HEK293 (cell line): ENCODE measurements around the gene CCDC170.

Experiments
- CTCF ChIA-PET: fragments of 350-600 bp; formaldehyde crosslinking; extraction: SDS; loops from one replicate; lab custom pipeline; 2021; ENCODE audit warnings: antibody characterized with exemption; lab: Yijun Ruan, JAX
- POLR2A ChIA-PET: fragments of 300-600 bp; formaldehyde crosslinking; extraction: SDS; loops from one replicate; lab custom pipeline; 2020; ENCODE audit warnings: antibody characterized with exemption, inconsistent platforms; lab: Yijun Ruan, JAX
- H3K27ac ChIP-seq: fragments of 200-500 bp; sonication (Bioruptor generic); 2 replicates; pipeline ENCODE4 v1.5.1; 2014; ENCODE audit warnings: low read depth, low read length, control low read depth, inconsistent platforms; ENCODE audit errors: extremely low read depth
- H3K36me3 ChIP-seq, 2 experiments: fragments of 200-500 bp in 1 of 2; sonication (Bioruptor generic) in 1 of 2; 1 replicate in 1 of 2; 2 replicates in 1 of 2; pipeline ENCODE4 v1.5.1; 2014 to 2017; ENCODE audit warnings: inconsistent platforms in 2 of 2, low read length in 2 of 2; ENCODE audit not compliant: control insufficient read depth in 2 of 2, insufficient read depth in 1 of 2
- H3K4me1 ChIP-seq: fragments of 200-500 bp; sonication (Bioruptor generic); 2 replicates; pipeline ENCODE4 v1.5.1; 2014; ENCODE audit warnings: mild to moderate bottlenecking, low read length, inconsistent platforms; ENCODE audit not compliant: control insufficient read depth, insufficient read depth
- H3K4me3 ChIP-seq: 2 replicates; pipeline ENCODE4 v1.5.1; 2011; ENCODE audit warnings: low read depth, mild to moderate bottlenecking, control low read depth, low read length, moderate library complexity
- H3K9me3 ChIP-seq: fragments of 200-500 bp; sonication (Bioruptor generic); 2 replicates; pipeline ENCODE4 v1.5.1; 2014; ENCODE audit warnings: low read depth, low read length, inconsistent platforms; ENCODE audit not compliant: control insufficient read depth, insufficient read depth
- GLIS1 ChIP-seq: fragments of 450-650 bp; formaldehyde crosslinking; IDR thresholded peaks from 2 replicates; pipeline ENCODE4 v1.5.1; 2016; ENCODE audit warnings: missing biosample characterization, missing genetic modification characterization
- MZF1 ChIP-seq: fragments of 450-650 bp; formaldehyde crosslinking; IDR thresholded peaks from 2 replicates; pipeline ENCODE4 v1.5.1; 2017; ENCODE audit warnings: missing biosample characterization, missing genetic modification characterization, borderline replicate concordance
- REST ChIP-seq: fragments of 450-650 bp; formaldehyde crosslinking; IDR thresholded peaks from 2 replicates; pipeline ENCODE4 v1.5.1; 2016; ENCODE audit warnings: missing biosample characterization, missing genetic modification characterization
- SCRT1 ChIP-seq: fragments of 450-650 bp; formaldehyde crosslinking; IDR thresholded peaks from 2 replicates; pipeline ENCODE4 v1.5.1; 2016; ENCODE audit warnings: missing biosample characterization, missing genetic modification characterization, borderline replicate concordance
- SCRT2 ChIP-seq: fragments of 450-650 bp; formaldehyde crosslinking; IDR thresholded peaks from 2 replicates; pipeline ENCODE4 v1.5.1; 2016; ENCODE audit warnings: missing biosample characterization, missing genetic modification characterization
- SETDB1 ChIP-seq: IDR thresholded peaks from one replicate; pipeline ENCODE4 v1.6.1; 2017; ENCODE audit warnings: mild to moderate bottlenecking, low read length, moderate library complexity, mixed read lengths; ENCODE audit not compliant: insufficient read length
- TRIM28 ChIP-seq: IDR thresholded peaks from 2 replicates; pipeline ENCODE4 v1.6.1; 2011; ENCODE audit warnings: low read length, control low read depth, borderline replicate concordance
- YY1 ChIP-seq: fragments of 450-650 bp; formaldehyde crosslinking; IDR thresholded peaks from 2 replicates; pipeline ENCODE4 v1.5.1; 2018; ENCODE audit warnings: missing biosample characterization, missing genetic modification characterization
- ZBTB26 ChIP-seq: fragments of 450-650 bp; formaldehyde crosslinking; optimal IDR thresholded peaks from 2 replicates; pipeline ENCODE3; 2016; ENCODE audit warnings: missing biosample characterization, mild to moderate bottlenecking, missing genetic modification characterization
- ZNF157 ChIP-seq: fragments of 450-650 bp; formaldehyde crosslinking; IDR thresholded peaks from 2 replicates; pipeline ENCODE4 v1.5.1; 2016; ENCODE audit warnings: missing biosample characterization, missing genetic modification characterization
- ZNF221 ChIP-seq: fragments of 450-650 bp; formaldehyde crosslinking; IDR thresholded peaks from 2 replicates; pipeline ENCODE4 v1.5.1; 2017; ENCODE audit warnings: missing biosample characterization, missing genetic modification characterization, borderline replicate concordance
- ZNF24 ChIP-seq: fragments of 450-650 bp; formaldehyde crosslinking; IDR thresholded peaks from 2 replicates; pipeline ENCODE4 v1.5.1; 2016; ENCODE audit warnings: missing biosample characterization, missing genetic modification characterization
- ZNF335 ChIP-seq: fragments of 450-650 bp; formaldehyde crosslinking; conservative IDR thresholded peaks from 2 replicates; pipeline ENCODE4 v1.5.1; 2016; ENCODE audit warnings: missing biosample characterization, missing genetic modification characterization
- ZNF354C ChIP-seq: fragments of 450-650 bp; formaldehyde crosslinking; IDR thresholded peaks from 2 replicates; pipeline ENCODE4 v1.5.1; 2016; ENCODE audit warnings: missing biosample characterization, missing genetic modification characterization, low read depth, borderline replicate concordance
- ZNF521 ChIP-seq: fragments of 450-650 bp; formaldehyde crosslinking; IDR thresholded peaks from 2 replicates; pipeline ENCODE4 v1.5.1; 2017; ENCODE audit warnings: missing biosample characterization, mild to moderate bottlenecking, missing genetic modification characterization
- ZNF561 ChIP-seq: fragments of 450-650 bp; IDR thresholded peaks from 2 replicates; pipeline ENCODE4 v1.5.1; 2018; ENCODE audit warnings: missing biosample characterization, missing genetic modification characterization, borderline replicate concordance
- ZNF580 ChIP-seq: fragments of 450-650 bp; formaldehyde crosslinking; IDR thresholded peaks from 2 replicates; pipeline ENCODE4 v1.5.1; 2016; ENCODE audit warnings: missing biosample characterization, missing genetic modification characterization
- ZNF629 ChIP-seq: fragments of 450-650 bp; formaldehyde crosslinking; IDR thresholded peaks from 2 replicates; pipeline ENCODE4 v1.5.1; 2017; ENCODE audit warnings: missing biosample characterization, missing genetic modification characterization
- ZNF677 ChIP-seq: fragments of 450-650 bp; IDR thresholded peaks from 2 replicates; pipeline ENCODE4 v1.5.0; 2018; ENCODE audit warnings: missing biosample characterization, mild to moderate bottlenecking, missing genetic modification characterization, moderate library complexity
- ZNF707 ChIP-seq: fragments of 450-650 bp; formaldehyde crosslinking; IDR thresholded peaks from 2 replicates; pipeline ENCODE4 v1.5.1; 2016; ENCODE audit warnings: missing biosample characterization, missing genetic modification characterization
- TF ChIP-seq, protein P1 (sequence below): fragments of 450-650 bp; formaldehyde crosslinking; IDR thresholded peaks from 2 replicates; pipeline ENCODE4 v1.5.1; 2016; ENCODE audit warnings: missing biosample characterization, missing genetic modification characterization, low read depth

CCDC170 gene

DNA sequence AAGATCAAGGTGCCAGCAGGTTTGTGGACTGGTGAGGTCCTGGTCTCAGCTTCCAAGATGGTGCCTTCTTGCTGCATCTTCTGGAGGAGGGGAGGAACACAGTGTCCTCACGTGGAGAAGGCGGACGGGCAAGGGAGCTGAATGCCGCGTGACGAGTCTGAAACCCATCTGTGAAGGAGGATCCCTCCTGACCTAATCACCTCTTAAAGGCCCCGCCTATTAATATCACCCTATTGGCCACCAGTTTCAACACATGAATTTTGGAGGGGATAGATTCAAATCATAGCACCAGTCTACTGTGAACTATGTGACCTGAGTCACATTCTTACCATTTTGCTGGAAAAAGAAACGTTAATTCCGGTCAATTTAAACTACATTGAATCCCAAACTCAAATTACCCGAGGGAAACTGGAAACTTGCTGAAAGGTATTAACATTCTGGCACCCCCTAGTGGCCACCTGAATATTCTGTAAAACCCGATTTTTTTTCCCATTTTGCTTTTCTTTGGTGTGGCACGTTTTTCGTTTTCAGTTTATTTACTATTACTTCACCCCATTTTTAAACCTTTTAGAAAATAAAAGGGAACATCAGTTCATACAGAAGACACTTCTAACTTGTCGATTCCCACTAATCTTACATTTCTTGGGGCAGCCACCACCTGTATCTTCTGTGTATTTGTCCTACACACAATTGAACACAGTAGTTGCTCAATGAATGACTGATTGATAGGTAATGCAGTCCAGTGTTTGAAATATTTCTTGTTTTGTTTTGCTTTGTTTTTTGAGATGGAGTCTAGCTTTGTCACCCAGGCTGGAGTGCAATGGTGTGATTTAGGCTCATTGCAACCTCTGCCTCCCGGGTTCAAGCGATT, 17.9 kb upstream of the CCDC170 start (continued):
- TF ChIP-seq MZF1 (tag by site-specific recombination) (no peak), ZNF580 (tag by site-specific recombination) (no peak), SETDB1 (peak; percentile 17), YY1 (tag by site-specific recombination) (0 out of 2 replicates have a peak, but pooled peaks have one; percentile 9), REST (tag by site-specific recombination) (no peak), ZBTB26 (tag by site-specific recombination) (no peak), ZNF561 (tag by site-specific recombination) (0 out of 2 replicates have a peak, but pooled peaks have one; percentile 19), ZNF24 (tag by site-specific recombination) (0 out of 2 replicates have a peak, but pooled peaks have one; percentile 25)

GRCh38 chr6:151477726-151478125, 16.1 kb upstream of the CCDC170 start:
- no peak overlapping the region for H3K4me3 ChIP-seq
- H3K27ac ChIP-seq, result no peak overlapping the region
- no peaks in the 10 kb centered on the region for H3K4me1 ChIP-seq
- H3K9me3 ChIP-seq, result no peaks in the 10 kb centered on the region
- CTCF ChIA-PET, result interaction anchor here (0.6 to 2.6 kb wide), 4 partner anchors 8 to 244 kb away, joined by 3 to 16 read pairs (median 3); no protein-coding TSS in a partner anchor
- POLR2A ChIA-PET, result no interaction called here
- TF ChIP-seq ZNF335 (tag by site-specific recombination), result no peak
- TF ChIP-seq ZNF629 (tag by site-specific recombination), result no peak
- TF ChIP-seq SCRT2 (tag by site-specific recombination), result no peak
- no peak for TF ChIP-seq ZNF157 (tag by site-specific recombination)
- TF ChIP-seq SETDB1, result no peak
- no peak for TF ChIP-seq ZNF677
- TF ChIP-seq ZNF521, result no peak
- no peak for TF ChIP-seq GLIS1 (tag by site-specific recombination)
- no peak for TF ChIP-seq ZNF221
- TF ChIP-seq, protein P1, sequence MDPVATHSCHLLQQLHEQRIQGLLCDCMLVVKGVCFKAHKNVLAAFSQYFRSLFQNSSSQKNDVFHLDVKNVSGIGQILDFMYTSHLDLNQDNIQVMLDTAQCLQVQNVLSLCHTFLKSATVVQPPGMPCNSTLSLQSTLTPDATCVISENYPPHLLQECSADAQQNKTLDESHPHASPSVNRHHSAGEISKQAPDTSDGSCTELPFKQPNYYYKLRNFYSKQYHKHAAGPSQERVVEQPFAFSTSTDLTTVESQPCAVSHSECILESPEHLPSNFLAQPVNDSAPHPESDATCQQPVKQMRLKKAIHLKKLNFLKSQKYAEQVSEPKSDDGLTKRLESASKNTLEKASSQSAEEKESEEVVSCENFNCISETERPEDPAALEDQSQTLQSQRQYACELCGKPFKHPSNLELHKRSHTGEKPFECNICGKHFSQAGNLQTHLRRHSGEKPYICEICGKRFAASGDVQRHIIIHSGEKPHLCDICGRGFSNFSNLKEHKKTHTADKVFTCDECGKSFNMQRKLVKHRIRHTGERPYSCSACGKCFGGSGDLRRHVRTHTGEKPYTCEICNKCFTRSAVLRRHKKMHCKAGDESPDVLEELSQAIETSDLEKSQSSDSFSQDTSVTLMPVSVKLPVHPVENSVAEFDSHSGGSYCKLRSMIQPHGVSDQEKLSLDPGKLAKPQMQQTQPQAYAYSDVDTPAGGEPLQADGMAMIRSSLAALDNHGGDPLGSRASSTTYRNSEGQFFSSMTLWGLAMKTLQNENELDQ, result no peak
- TF ChIP-seq ZNF707 (tag by site-specific recombination), result no peak
- no peak for TF ChIP-seq ZNF354C (tag by site-specific recombination)
- TF ChIP-seq SCRT1 (tag by site-specific recombination), result no peak
- TF ChIP-seq TRIM28, result no peak
- H3K36me3 ChIP-seq, result no peaks in the 10 kb centered on the region
